SK-N-MC (cell line): ENCODE data around the gene LRATD1.

Experiments used
- EZH2 ChIP-seq: fragments of 200-600 bp; sonication (generic); IDR thresholded peaks from one replicate; pipeline ENCODE4 v1.6.1; 2017; ENCODE audit warnings: antibody characterized with exemption
- POLR2AphosphoS5 ChIP-seq: IDR thresholded peaks from 2 replicates; pipeline ENCODE4 v1.6.1; 2012; ENCODE audit warnings: mild to moderate bottlenecking, low read depth, low read length, borderline replicate concordance

DNA sequence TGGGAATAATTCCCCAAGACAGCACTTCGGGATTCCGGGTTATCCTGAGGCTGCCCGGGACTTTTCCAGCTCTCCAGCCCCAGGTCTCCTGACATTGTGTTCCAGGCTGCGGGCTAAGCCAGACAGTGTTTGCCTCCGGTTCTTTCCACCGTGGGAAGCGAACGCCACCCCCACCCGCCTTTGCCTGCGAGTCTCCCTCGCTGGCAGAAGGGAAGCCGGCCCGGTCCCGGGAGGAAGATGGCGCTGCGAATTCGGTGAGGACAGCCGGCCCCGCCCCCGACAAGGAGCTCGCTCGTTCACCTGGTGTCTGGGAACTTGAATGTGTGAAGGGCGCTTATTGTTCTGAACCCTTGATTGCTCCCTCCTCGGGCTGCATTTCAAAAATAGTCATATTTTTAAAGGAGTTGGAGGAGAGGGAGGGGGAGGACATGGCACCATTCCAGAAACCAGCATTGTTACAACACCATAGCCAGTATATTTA lies 2.9 kb downstream of the LRATD1 start:
- no peak for TF ChIP-seq POLR2AphosphoS5
- TF ChIP-seq EZH2, result no peak
